ENCODE data around the gene ZNRF3.

The ZNRF3 gene

GRCh38 chr22:28869736-28870135 lies 13.6 kb upstream of the ZNRF3 start:
- TF ChIP-seq CTCF (IDR thresholded peaks at IDR 0.05; ENCODE audit: control insufficient read depth, extremely low read depth, insufficient read depth), result no peak
- DNase-seq (ENCODE audit: low read depth), result no peak
- no peak overlapping the region for H3K4me3 ChIP-seq (ENCODE audit: low read depth, low read length)

GRCh38 chr22:28873183-28873963 lies 10.0 kb upstream of the ZNRF3 start:
- H3K4me3 ChIP-seq (ENCODE audit: low read depth, low read length), result no peak overlapping the region
- no peak for DNase-seq (ENCODE audit: low read depth)
- no peak for TF ChIP-seq CTCF (IDR thresholded peaks at IDR 0.05; ENCODE audit: control insufficient read depth, extremely low read depth, insufficient read depth)

GRCh38 chr22:28874061-28874460 lies 9.3 kb upstream of the ZNRF3 start:
- no peak for TF ChIP-seq CTCF (IDR thresholded peaks at IDR 0.05; ENCODE audit: control insufficient read depth, extremely low read depth, insufficient read depth)
- DNase-seq (ENCODE audit: low read depth), result no peak

GRCh38 chr22:28874811-28875320 lies 8.5 kb upstream of the ZNRF3 start:
- no peak overlapping the region for H3K4me3 ChIP-seq (ENCODE audit: low read depth, low read length)
- DNase-seq (ENCODE audit: low read depth), result no peak
- TF ChIP-seq CTCF (IDR thresholded peaks at IDR 0.05; ENCODE audit: control insufficient read depth, extremely low read depth, insufficient read depth), result no peak

More at GRCh38 chr22:28874061-28874460, 9.3 kb upstream of the ZNRF3 start:
- no peak overlapping the region for H3K4me3 ChIP-seq (ENCODE audit: low read depth, low read length)

- TF ChIP-seq CTCF (IDR thresholded peaks at IDR 0.05; ENCODE audit: control insufficient read depth, extremely low read depth, insufficient read depth), result no peak
- peak overlapping the region; percentile 64 for H3K4me3 ChIP-seq (ENCODE audit: low read depth, low read length)
- DNase-seq (ENCODE audit: low read depth), result no peak
Measured at GRCh38 chr22:28882545-28882877, 861 bp upstream of the ZNRF3 start.

GRCh38 chr22:28883657-28883916 lies 215 bp downstream of the ZNRF3 start:
- H3K4me3 ChIP-seq (ENCODE audit: low read depth, low read length), result peak overlapping the region; percentile 66
- no peak for TF ChIP-seq CTCF (IDR thresholded peaks at IDR 0.05; ENCODE audit: control insufficient read depth, extremely low read depth, insufficient read depth)
- no peak for DNase-seq (ENCODE audit: low read depth)

All from LNCaP clone FGC (cell line).